ENCODE measurements around the gene TMEM178A. TPM values are rescaled to one million over a fixed set of nuclear protein-coding genes. Genes with fewer than 3 reads are reported as not detected.

Gene TMEM178A
- total RNA-seq, 4 donors from 2014 or later = 1.9 to 6.5 (median 4.0) TPM

- intact Hi-C loops (cut with DNase I) = no loop called here
- no peak overlapping the region for H3K27ac ChIP-seq
- H3K9me3 ChIP-seq = no peaks in the 10 kb centered on the region
- H3K4me3 ChIP-seq (replicated peaks in 1 of 3) = no peak overlapping the region
- no peak for DNase-seq
- no peaks in the 10 kb centered on the region for H3K36me3 ChIP-seq
- 94 to 97% methylated on average over 3 of the region's 3 CpGs for WGBS, 2 donors
- TF ChIP-seq CTCF (IDR thresholded peaks at IDR 0.05) (no peak), POLR2A (IDR thresholded peaks at IDR 0.05) (no peak)
- no peaks in the 10 kb centered on the region for H3K4me1 ChIP-seq
- H3K27me3 ChIP-seq = no peaks in the 10 kb centered on the region
These were observed 50.1 kb downstream of the TMEM178A start for GRCh38 chr2:39715822-39716221.

GRCh38 chr2:39717067-39717466 lies 51.4 kb downstream of the TMEM178A start:
- Histone ChIP-seq H3K36me3 (no peaks in the 10 kb centered on the region), H3K27me3 (no peaks in the 10 kb centered on the region), H3K27ac (no peak overlapping the region), H3K9me3 (no peaks in the 10 kb centered on the region), H3K4me3 (replicated peaks in 1 of 3) (no peak overlapping the region), H3K4me1 (no peaks in the 10 kb centered on the region)
- no peak for TF ChIP-seq CTCF (IDR thresholded peaks at IDR 0.05)
- TF ChIP-seq POLR2A (IDR thresholded peaks at IDR 0.05) = no peak
- intact Hi-C loops (cut with DNase I) = no loop called here
- WGBS, 2 donors = 93 to 97% methylated on average over 12 of the region's 12 CpGs
- DNase-seq = no peak

- Histone ChIP-seq H3K36me3 (no peaks in the 10 kb centered on the region), H3K27me3 (no peaks in the 10 kb centered on the region), H3K27ac (no peak overlapping the region), H3K4me1 (peaks cover 4 to 7% of the 10 kb centered on the region in 2 donors), H3K4me3 (replicated peaks in 1 of 3) (no peak overlapping the region), H3K9me3 (no peaks in the 10 kb centered on the region)
- intact Hi-C loops (cut with DNase I) = no loop called here
- 87 to 88% methylated on average over 9 of the region's 9 CpGs for WGBS, 2 donors
- TF ChIP-seq POLR2A (IDR thresholded peaks at IDR 0.05) (no peak), CTCF (IDR thresholded peaks at IDR 0.05) (no peak)
- no peak for DNase-seq
These were observed 52.8 kb downstream of the TMEM178A start for GRCh38 chr2:39718483-39718882.

GRCh38 chr2:39719317-39719716 lies 53.6 kb downstream of the TMEM178A start:
- peak; percentile 55 to 76 for DNase-seq
- no peaks in the 10 kb centered on the region for H3K36me3 ChIP-seq
- H3K27ac ChIP-seq = peak overlapping the region in 1 of 3 donors; percentile 3
- no peaks in the 10 kb centered on the region for H3K9me3 ChIP-seq
- H3K4me3 ChIP-seq (replicated peaks in 1 of 3) = no peak overlapping the region
- TF ChIP-seq POLR2A (IDR thresholded peaks at IDR 0.05) (no peak), CTCF (IDR thresholded peaks at IDR 0.05) (no peak)
- no peaks in the 10 kb centered on the region for H3K27me3 ChIP-seq
- peaks cover 12 to 15% of the 10 kb centered on the region in 2 donors for H3K4me1 ChIP-seq
- WGBS, 2 donors = 53 to 74% methylated on average over 8 of the region's 8 CpGs
- intact Hi-C loops (cut with DNase I) = no loop called here

GRCh38 chr2:39720970-39721369 lies 55.3 kb downstream of the TMEM178A start:
- H3K36me3 ChIP-seq = no peaks in the 10 kb centered on the region
- H3K4me1 ChIP-seq = peaks cover 13 to 19% of the 10 kb centered on the region in 2 donors
- H3K27me3 ChIP-seq = no peaks in the 10 kb centered on the region
- DNase-seq = no peak
- TF ChIP-seq CTCF (IDR thresholded peaks at IDR 0.05) = no peak
- TF ChIP-seq POLR2A (IDR thresholded peaks at IDR 0.05) = no peak
- H3K4me3 ChIP-seq (replicated peaks in 1 of 3) = no peak overlapping the region
- WGBS, 2 donors = 92 to 96% methylated on average over 2 of the region's 2 CpGs
- intact Hi-C loops (cut with DNase I) = no loop called here
- no peaks in the 10 kb centered on the region for H3K9me3 ChIP-seq
- H3K27ac ChIP-seq = no peak overlapping the region
